GM12892 (cell line): ENCODE results near the gene TYW1.
"Not testable (repeated sequence)": the region's sequence is repeated elsewhere in the genome, so short reads cannot be mapped to it uniquely, and the experiment has no call there.

Experiments
- POLR2A ChIP-seq: IDR thresholded peaks from 2 replicates; pipeline ENCODE4 v1.6.1; 2011; ENCODE audit warnings: low read depth, low read length, control low read depth
- POLR2AphosphoS5 ChIP-seq: IDR thresholded peaks from 2 replicates; pipeline ENCODE4 v1.6.1; 2011; ENCODE audit warnings: low read depth, low read length, control low read depth
- TAF1 ChIP-seq: IDR thresholded peaks from 2 replicates; pipeline ENCODE4 v1.6.1; 2011; ENCODE audit warnings: low read depth, mild to moderate bottlenecking, control low read depth, low read length, borderline replicate concordance

- not testable (repeated sequence) for TF ChIP-seq POLR2AphosphoS5, TAF1, POLR2A
Observed at GRCh38 chr7:67104937-67105336, 108.3 kb downstream of the TYW1 start.
